Pancreas (tissue), 10 donors: Measurements from ENCODE around the gene POLRMT. TPM values are rescaled to one million over a fixed set of nuclear protein-coding genes. Genes with fewer than 3 reads are reported as not detected.

Experiments used
- ATAC-seq, 4 donors: fragments of 200-7000 bp; cut with Tn5 transposase; one replicate each; pipeline versions ENCODE4 v1.8.0 to v1.9.1; 2020; ENCODE audit warnings: mild to moderate bottlenecking in 4 of 4, moderate library complexity in 4 of 4
- DNase-seq, 6 donors: peaks; one replicate each; pipeline ENCODE4 v3.0.0-alpha.2; 2020
- FAIRE-seq: peaks from 2 replicates; lab custom pipeline; 2012; peaks lifted over from hg19 to GRCh38; lab: Jason Lieb, UNC
- H3K27ac ChIP-seq, 4 donors: fragments of 200-600 bp; sonication (generic); 1 replicate in 3 of 4; 2 replicates in 1 of 4; pipeline versions ENCODE4 v1.5.0 to v1.8.0; 2020
- H3K27me3 ChIP-seq, 4 donors: fragments of 200-600 bp; one replicate each; pipeline ENCODE4 v1.8.0; 2021
- H3K36me3 ChIP-seq, 3 donors: fragments of 200-600 bp; sonication (generic) in 1 of 3; one replicate each; pipeline versions ENCODE4 v1.5.0 to v1.8.0; 2020 to 2021
- H3K4me1 ChIP-seq, 3 donors: fragments of 200-600 bp; one replicate each; pipeline ENCODE4 v1.8.0; 2021
- H3K4me3 ChIP-seq, 4 donors: fragments of 200-600 bp; sonication (generic) in 2 of 4; one replicate each; pipeline versions ENCODE4 v1.5.0 to v1.8.0; 2020 to 2021
- H3K9me3 ChIP-seq, 4 donors: fragments of 200-600 bp; one replicate each; pipeline ENCODE4 v1.8.0; 2021
- CTCF ChIP-seq, 4 donors: fragments of 200-600 bp; sonication (generic) in 3 of 4; IDR thresholded peaks; one replicate each; pipeline versions ENCODE4 v1.5.0 to v1.8.0; 2021; ENCODE audit warnings: antibody characterized with exemption in 4 of 4
- WGBS, 2 donors: extraction: QIAGEN DNeasy Blood & Tissue Kit; methylation state at CpG; one replicate each; pipeline ENCODE4 v1.1.7; 2013; 5-methylcytosine and 5-hydroxymethylcytosine counted together
- intact Hi-C, 3 donors: fragments of 100-400 bp; cut with DNase I; formaldehyde crosslinking; loops; one replicate each; pipeline versions ENCODE4 v1.11.1 to v1.14.2; 2022
- polyA plus RNA-seq, 2 donors: library from polyadenylated mRNA; stranded (reverse); fragments of 200-250 nt; gene quantifications; one replicate each; pipeline ENCODE4 v1.2.3, GENCODE V29; 2013
- total RNA-seq, 6 donors: library from RNA; stranded (reverse); fragmentation: NEBNext Ultra II Directional in 4 of 6; extraction: Animal tissue kit (Norgen Biotek cat#: 25700) in 4 of 6; gene quantifications; one replicate each; pipeline versions ENCODE4 v1.2.1 to v1.2.4, GENCODE V29; 2021 to 2023
- donor health status: healthy with polysubstance abuse.
- donor health status: DM: no; HTN: no; CAD: no; lungs with moderate emphysema.
- donor health status: DM: no; HTN: no; CAD: no.
- donor health status: control.
- donor health status: control.
- donor health status: Bipolar disorder and iron deficiency.
- donor health status: DM: yes; HTN: yes; CAD: no.
- donor health status: DM: no; HTN: no; CAD: no.
- donor health status: DM: no; HTN: no; CAD: no.
- donor health status: DM: yes; HTN: yes; CAD: no.

Gene POLRMT
- total and polyA plus RNA-seq, 8 donors, result 19.3 to 101 (median 28.1) TPM

GRCh38 chr19:610801-611480, 22.4 kb downstream of the POLRMT start:
- 38 to 44% methylated on average over 36 of the region's 36 CpGs for WGBS, 2 donors
- no peaks in the 10 kb centered on the region for H3K36me3 ChIP-seq
- FAIRE-seq (no peak), DNase-seq (peak in 1 of 6 donors; percentile 57), ATAC-seq (peak in 3 of 4 donors; percentile 57 to 58 (median 58))
- no peaks in the 10 kb centered on the region for H3K27me3 ChIP-seq
- peak overlapping the region in 1 of 4 donors; percentile 1 for H3K27ac ChIP-seq
- no peaks in the 10 kb centered on the region for H3K9me3 ChIP-seq
- H3K4me3 ChIP-seq, result peak overlapping the region in 1 of 4 donors; percentile 3
- no peak for TF ChIP-seq CTCF (IDR thresholded peaks at IDR 0.05)
- intact Hi-C loops, result no loop called here
- H3K4me1 ChIP-seq, result no peaks in the 10 kb centered on the region

DNA sequence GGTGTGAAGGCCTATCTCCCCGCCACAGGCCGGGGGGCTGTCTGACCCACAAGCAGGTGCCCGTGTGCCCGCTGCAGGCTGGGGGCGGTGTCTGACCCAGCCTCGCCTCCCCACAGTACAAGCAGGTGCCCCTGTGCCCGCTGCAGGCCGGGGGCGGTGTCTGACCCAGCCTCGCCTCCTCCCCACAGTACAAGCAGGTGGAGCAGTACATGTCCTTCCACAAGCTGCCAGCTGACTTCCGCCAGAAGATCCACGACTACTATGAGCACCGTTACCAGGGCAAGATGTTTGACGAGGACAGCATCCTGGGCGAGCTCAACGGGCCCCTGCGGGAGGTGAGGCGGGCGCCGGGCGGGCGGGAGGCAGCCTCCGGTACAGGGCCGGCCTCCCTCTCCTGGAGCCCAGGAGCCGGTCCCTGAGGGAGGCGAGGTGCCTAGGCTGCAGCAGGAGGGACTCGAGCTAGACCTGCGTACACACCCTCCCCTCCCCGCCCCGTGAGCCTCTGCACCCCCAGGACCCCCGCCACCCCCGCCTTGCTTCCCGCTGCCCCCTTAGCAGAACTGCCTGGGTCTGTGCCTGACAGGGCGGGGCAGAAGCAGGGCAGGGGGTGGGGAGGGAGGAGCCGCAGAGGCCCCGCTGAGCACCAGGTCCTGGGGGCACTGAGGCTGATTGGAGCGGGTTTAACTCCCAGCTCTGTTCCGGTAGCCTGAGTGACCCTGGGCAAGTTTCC, 23.1 kb downstream of the POLRMT start:
- WGBS, 2 donors, result 63 to 65% methylated on average over 37 to 38 of the region's 38 CpGs
- FAIRE-seq (no peak), ATAC-seq (peak in 3 of 4 donors; percentile 8 to 24 (median 12)), DNase-seq (no peak)
- Histone ChIP-seq H3K4me1 (no peaks in the 10 kb centered on the region), H3K4me3 (peak overlapping the region in 1 of 4 donors; percentile 3), H3K9me3 (no peaks in the 10 kb centered on the region), H3K36me3 (no peaks in the 10 kb centered on the region), H3K27ac (peak overlapping the region in 1 of 4 donors; percentile 1), H3K27me3 (no peaks in the 10 kb centered on the region)
- TF ChIP-seq CTCF (IDR thresholded peaks at IDR 0.05), result no peak
- intact Hi-C loops, result no loop called here

DNA sequence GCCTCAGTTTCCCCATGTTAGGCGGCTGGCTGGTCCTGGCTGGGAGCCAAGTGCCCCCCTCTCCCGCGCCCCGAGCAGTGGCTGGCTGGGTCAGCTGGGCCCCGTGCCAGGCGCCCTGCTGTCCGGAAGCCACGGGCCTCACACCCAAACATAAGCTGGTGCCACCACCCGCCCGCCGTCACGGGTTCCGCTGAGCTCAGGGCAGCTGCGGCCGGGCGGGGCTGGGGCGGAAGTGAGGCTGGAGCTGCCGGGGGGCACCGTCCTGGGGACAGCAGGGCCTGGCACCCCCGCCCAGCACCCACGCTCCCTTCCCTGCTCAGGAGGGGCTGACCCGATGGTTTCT, 24.4 kb downstream of the POLRMT start:
- H3K9me3 ChIP-seq, result no peaks in the 10 kb centered on the region
- no peaks in the 10 kb centered on the region for H3K36me3 ChIP-seq
- WGBS, 2 donors, result 45 to 56% methylated on average over 19 to 22 of the region's 22 CpGs
- no peaks in the 10 kb centered on the region for H3K4me1 ChIP-seq
- intact Hi-C loops, result no loop called here
- peak in 2 of 6 donors; percentile 42 to 66 for DNase-seq
- no peak overlapping the region for H3K27ac ChIP-seq
- no peak overlapping the region for H3K4me3 ChIP-seq
- TF ChIP-seq CTCF (IDR thresholded peaks at IDR 0.05), result no peak
- no peak for FAIRE-seq
- peak in 3 of 4 donors; percentile 27 to 49 (median 36) for ATAC-seq
- H3K27me3 ChIP-seq, result no peaks in the 10 kb centered on the region

DNA sequence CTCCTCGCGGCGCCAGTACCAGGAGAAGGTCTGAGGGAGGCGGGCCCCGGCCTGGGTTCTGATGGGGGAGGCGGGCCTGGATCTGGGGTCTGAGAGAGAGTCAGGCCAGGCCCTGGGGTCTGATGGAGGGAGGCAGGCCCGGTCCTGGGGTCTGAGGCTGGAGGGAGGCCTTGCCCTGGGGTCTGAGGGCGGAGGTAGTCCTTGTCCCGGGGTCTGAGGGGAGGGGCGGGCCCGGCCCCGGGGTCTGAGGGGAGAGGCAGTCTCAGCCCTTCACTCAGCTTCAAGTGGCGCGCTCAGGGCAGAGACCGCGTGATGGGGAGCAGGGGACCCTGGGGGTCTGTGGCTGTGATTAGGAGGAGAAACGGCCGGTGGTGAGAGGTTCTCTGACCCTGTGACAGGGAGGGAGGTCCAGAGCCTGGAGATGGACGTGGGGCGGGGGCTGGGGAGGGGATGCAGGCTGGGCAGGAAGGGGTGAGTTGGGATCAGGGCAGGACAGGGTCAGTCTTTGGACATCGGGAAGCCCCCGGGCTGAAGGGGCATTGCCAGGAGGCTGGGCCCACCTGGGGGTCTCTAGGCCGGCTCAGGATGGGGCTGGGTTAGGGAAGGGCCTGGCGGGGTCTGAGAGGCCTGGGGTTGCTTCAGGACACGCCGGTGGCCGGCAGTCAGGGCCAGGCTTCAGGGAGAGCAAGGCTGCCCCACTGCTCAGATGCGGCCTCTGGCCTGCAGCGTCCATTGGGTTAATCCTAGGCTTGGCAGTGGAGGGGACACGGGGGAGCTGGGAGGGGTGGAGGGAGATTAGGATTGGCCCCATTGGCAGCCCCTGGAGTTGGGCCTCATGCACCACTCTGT, 25.0 kb downstream of the POLRMT start:
- 69 to 71% methylated on average over 28 to 30 of the region's 30 CpGs for WGBS, 2 donors
- Histone ChIP-seq H3K27ac (no peak overlapping the region), H3K4me1 (no peaks in the 10 kb centered on the region), H3K4me3 (no peak overlapping the region), H3K9me3 (no peaks in the 10 kb centered on the region), H3K27me3 (no peaks in the 10 kb centered on the region), H3K36me3 (no peaks in the 10 kb centered on the region)
- intact Hi-C loops, result no loop called here
- ATAC-seq, result no peak
- peak in 2 of 6 donors; percentile 20 to 72 for DNase-seq
- no peak for TF ChIP-seq CTCF (IDR thresholded peaks at IDR 0.05)
- FAIRE-seq, result no peak
